IMR-90 (cell line): Measurements from ENCODE around the gene ELMO1.

Experiments used
- CEBPB ChIP-seq: IDR thresholded peaks from 2 replicates; pipeline ENCODE4 v1.6.1; 2012; ENCODE audit warnings: low read depth, low read length, improper control_type of control experiment
- CHD1 ChIP-seq: IDR thresholded peaks from 2 replicates; pipeline ENCODE4 v1.6.1; 2012; ENCODE audit warnings: low read depth, low read length, improper control_type of control experiment
- FOS ChIP-seq: fragments of 150-350 bp; IDR thresholded peaks from 2 replicates; pipeline ENCODE4 v1.6.1; 2016; ENCODE audit warnings: low read depth, low read length
- MAFK ChIP-seq: IDR thresholded peaks from 2 replicates; pipeline ENCODE4 v1.6.1; 2012; ENCODE audit warnings: low read depth, low read length, improper control_type of control experiment
- MAZ ChIP-seq: IDR thresholded peaks from 2 replicates; pipeline ENCODE4 v1.6.1; 2012; ENCODE audit warnings: low read depth, mild to moderate bottlenecking, low read length, improper control_type of control experiment, moderate library complexity, borderline replicate concordance
- MXI1 ChIP-seq: IDR thresholded peaks from 2 replicates; pipeline ENCODE4 v1.6.1; 2012; ENCODE audit warnings: low read depth, mild to moderate bottlenecking, low read length, moderate library complexity, borderline replicate concordance
- POLR2A ChIP-seq: IDR thresholded peaks from 2 replicates; pipeline ENCODE4 v1.6.1; 2012; ENCODE audit warnings: mild to moderate bottlenecking, low read depth, low read length
- RAD21 ChIP-seq: IDR thresholded peaks from 2 replicates; pipeline ENCODE4 v1.6.1; 2012; ENCODE audit warnings: low read length, improper control_type of control experiment
- RCOR1 ChIP-seq: IDR thresholded peaks from 2 replicates; pipeline ENCODE4 v1.6.1; 2012; ENCODE audit warnings: mild to moderate bottlenecking, low read length, improper control_type of control experiment; ENCODE audit not compliant: insufficient replicate concordance
- RFX5 ChIP-seq: IDR thresholded peaks from 2 replicates; pipeline ENCODE4 v1.8.0; 2012; ENCODE audit warnings: low read depth, mild to moderate bottlenecking, low read length, moderate library complexity
- SMC3 ChIP-seq: fragments of 150-350 bp; IDR thresholded peaks from 2 replicates; pipeline ENCODE4 v1.6.1; 2016; ENCODE audit warnings: low read depth, mild to moderate bottlenecking, antibody characterized with exemption, low read length, moderate library complexity
- TF ChIP-seq, protein P1 (sequence below): conservative IDR thresholded peaks from 2 replicates; pipeline ENCODE4 v1.5.1; 2012; ENCODE audit warnings: mild to moderate bottlenecking, low read depth, low read length, improper control_type of control experiment
- TF ChIP-seq, protein P2 (sequence below): fragments of 150-350 bp; IDR thresholded peaks from 2 replicates; pipeline ENCODE4 v1.6.1; 2016; ENCODE audit warnings: low read depth, mild to moderate bottlenecking, low read length, moderate library complexity, borderline replicate concordance

DNA sequence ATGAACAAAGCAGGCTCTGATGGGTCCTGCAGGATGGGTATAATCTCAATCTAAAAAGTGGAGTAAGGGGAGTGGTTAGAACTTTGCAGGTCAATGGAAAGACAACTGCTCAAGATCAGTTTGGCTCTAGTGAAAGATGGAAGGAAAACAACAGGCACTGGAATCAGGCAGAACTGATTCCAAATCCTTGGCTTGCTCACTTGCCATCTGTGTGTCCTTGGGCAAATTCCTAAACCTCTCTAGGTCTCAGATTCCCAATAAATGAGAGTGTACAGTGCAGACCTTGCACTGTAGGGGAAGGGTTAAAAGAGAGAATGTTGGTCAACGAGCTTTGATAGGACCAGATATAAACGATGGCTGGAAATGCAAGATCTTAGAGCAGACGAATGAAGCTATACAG, 538.3 kb downstream of the ELMO1 start:
- TF ChIP-seq, protein P1, sequence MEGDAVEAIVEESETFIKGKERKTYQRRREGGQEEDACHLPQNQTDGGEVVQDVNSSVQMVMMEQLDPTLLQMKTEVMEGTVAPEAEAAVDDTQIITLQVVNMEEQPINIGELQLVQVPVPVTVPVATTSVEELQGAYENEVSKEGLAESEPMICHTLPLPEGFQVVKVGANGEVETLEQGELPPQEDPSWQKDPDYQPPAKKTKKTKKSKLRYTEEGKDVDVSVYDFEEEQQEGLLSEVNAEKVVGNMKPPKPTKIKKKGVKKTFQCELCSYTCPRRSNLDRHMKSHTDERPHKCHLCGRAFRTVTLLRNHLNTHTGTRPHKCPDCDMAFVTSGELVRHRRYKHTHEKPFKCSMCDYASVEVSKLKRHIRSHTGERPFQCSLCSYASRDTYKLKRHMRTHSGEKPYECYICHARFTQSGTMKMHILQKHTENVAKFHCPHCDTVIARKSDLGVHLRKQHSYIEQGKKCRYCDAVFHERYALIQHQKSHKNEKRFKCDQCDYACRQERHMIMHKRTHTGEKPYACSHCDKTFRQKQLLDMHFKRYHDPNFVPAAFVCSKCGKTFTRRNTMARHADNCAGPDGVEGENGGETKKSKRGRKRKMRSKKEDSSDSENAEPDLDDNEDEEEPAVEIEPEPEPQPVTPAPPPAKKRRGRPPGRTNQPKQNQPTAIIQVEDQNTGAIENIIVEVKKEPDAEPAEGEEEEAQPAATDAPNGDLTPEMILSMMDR = no peak
- TF ChIP-seq RAD21 (no peak), MAFK (no peak), MAZ (no peak), CHD1 (no peak), POLR2A (no peak), MXI1 (no peak), SMC3 (no peak), RFX5 (no peak), CEBPB (no peak), FOS (no peak), RCOR1 (no peak)
- TF ChIP-seq, protein P2, sequence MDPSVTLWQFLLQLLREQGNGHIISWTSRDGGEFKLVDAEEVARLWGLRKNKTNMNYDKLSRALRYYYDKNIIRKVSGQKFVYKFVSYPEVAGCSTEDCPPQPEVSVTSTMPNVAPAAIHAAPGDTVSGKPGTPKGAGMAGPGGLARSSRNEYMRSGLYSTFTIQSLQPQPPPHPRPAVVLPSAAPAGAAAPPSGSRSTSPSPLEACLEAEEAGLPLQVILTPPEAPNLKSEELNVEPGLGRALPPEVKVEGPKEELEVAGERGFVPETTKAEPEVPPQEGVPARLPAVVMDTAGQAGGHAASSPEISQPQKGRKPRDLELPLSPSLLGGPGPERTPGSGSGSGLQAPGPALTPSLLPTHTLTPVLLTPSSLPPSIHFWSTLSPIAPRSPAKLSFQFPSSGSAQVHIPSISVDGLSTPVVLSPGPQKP = no peak
